HEK293 (cell line): ENCODE results near the gene RAMP1.

ENCODE experiments used
- CTCF ChIA-PET: fragments of 350-600 bp; formaldehyde crosslinking; extraction: SDS; loops from one replicate; lab custom pipeline; 2021; ENCODE audit warnings: antibody characterized with exemption; lab: Yijun Ruan, JAX
- POLR2A ChIA-PET: fragments of 300-600 bp; formaldehyde crosslinking; extraction: SDS; loops from one replicate; lab custom pipeline; 2020; ENCODE audit warnings: antibody characterized with exemption, inconsistent platforms; lab: Yijun Ruan, JAX
- H3K27ac ChIP-seq: fragments of 200-500 bp; sonication (Bioruptor generic); 2 replicates; pipeline ENCODE4 v1.5.1; 2014; ENCODE audit warnings: low read depth, low read length, control low read depth, inconsistent platforms; ENCODE audit errors: extremely low read depth
- H3K36me3 ChIP-seq, 2 experiments: fragments of 200-500 bp in 1 of 2; sonication (Bioruptor generic) in 1 of 2; 1 replicate in 1 of 2; 2 replicates in 1 of 2; pipeline ENCODE4 v1.5.1; 2014 to 2017; ENCODE audit warnings: inconsistent platforms in 2 of 2, low read length in 2 of 2; ENCODE audit not compliant: control insufficient read depth in 2 of 2, insufficient read depth in 1 of 2
- H3K4me1 ChIP-seq: fragments of 200-500 bp; sonication (Bioruptor generic); 2 replicates; pipeline ENCODE4 v1.5.1; 2014; ENCODE audit warnings: mild to moderate bottlenecking, low read length, inconsistent platforms; ENCODE audit not compliant: control insufficient read depth, insufficient read depth
- H3K4me3 ChIP-seq: 2 replicates; pipeline ENCODE4 v1.5.1; 2011; ENCODE audit warnings: low read depth, mild to moderate bottlenecking, control low read depth, low read length, moderate library complexity
- H3K9me3 ChIP-seq: fragments of 200-500 bp; sonication (Bioruptor generic); 2 replicates; pipeline ENCODE4 v1.5.1; 2014; ENCODE audit warnings: low read depth, low read length, inconsistent platforms; ENCODE audit not compliant: control insufficient read depth, insufficient read depth
- BCL11B ChIP-seq: fragments of 450-650 bp; formaldehyde crosslinking; IDR thresholded peaks from 2 replicates; pipeline ENCODE4 v1.5.1; 2016; ENCODE audit warnings: low read depth, missing biosample characterization, missing genetic modification characterization
- GLI4 ChIP-seq: fragments of 450-650 bp; formaldehyde crosslinking; IDR thresholded peaks from 2 replicates; pipeline ENCODE4 v1.5.1; 2016; ENCODE audit warnings: missing biosample characterization, missing genetic modification characterization
- HOXD13 ChIP-seq: sonication (generic); formaldehyde crosslinking; IDR thresholded peaks from 2 replicates; pipeline ENCODE4 v1.8.0; 2022; ENCODE audit warnings: missing genetic modification reagents, borderline replicate concordance
- KLF7 ChIP-seq: fragments of 450-650 bp; formaldehyde crosslinking; IDR thresholded peaks from 2 replicates; pipeline ENCODE4 v1.5.1; 2016; ENCODE audit warnings: missing biosample characterization, missing genetic modification characterization, borderline replicate concordance
- MEIS1 ChIP-seq: sonication (generic); formaldehyde crosslinking; IDR thresholded peaks from 2 replicates; pipeline ENCODE4 v1.8.1; 2022; ENCODE audit warnings: missing genetic modification reagents, mild to moderate bottlenecking, borderline replicate concordance
- TCF7L2 ChIP-seq: IDR thresholded peaks from 2 replicates; pipeline ENCODE4 v1.6.1; 2011; ENCODE audit warnings: low read depth, mild to moderate bottlenecking, inconsistent platforms, low read length, moderate library complexity, borderline replicate concordance
- TRIM28 ChIP-seq: IDR thresholded peaks from 2 replicates; pipeline ENCODE4 v1.6.1; 2011; ENCODE audit warnings: low read length, control low read depth, borderline replicate concordance
- WT1 ChIP-seq: fragments of 450-650 bp; formaldehyde crosslinking; IDR thresholded peaks from 2 replicates; pipeline ENCODE4 v1.5.1; 2016; ENCODE audit warnings: missing biosample characterization, missing genetic modification characterization
- ZBTB20 ChIP-seq: fragments of 450-650 bp; formaldehyde crosslinking; IDR thresholded peaks from 2 replicates; pipeline ENCODE4 v1.5.1; 2016; ENCODE audit warnings: missing biosample characterization, missing genetic modification characterization
- ZBTB7A ChIP-seq: fragments of 450-650 bp; formaldehyde crosslinking; IDR thresholded peaks from 2 replicates; pipeline ENCODE4 v1.5.1; 2016; ENCODE audit warnings: low read depth, missing biosample characterization, missing genetic modification characterization
- ZFHX2 ChIP-seq: fragments of 450-650 bp; formaldehyde crosslinking; conservative IDR thresholded peaks from 2 replicates; pipeline ENCODE4 v1.5.1; 2016; ENCODE audit warnings: missing biosample characterization, missing genetic modification characterization
- ZIC2 ChIP-seq: fragments of 450-650 bp; formaldehyde crosslinking; IDR thresholded peaks from 2 replicates; pipeline ENCODE4 v1.5.1; 2016; ENCODE audit warnings: missing biosample characterization, missing genetic modification characterization
- ZNF138 ChIP-seq: fragments of 450-650 bp; formaldehyde crosslinking; IDR thresholded peaks from 2 replicates; pipeline ENCODE4 v1.5.1; 2016; ENCODE audit warnings: missing biosample characterization, missing genetic modification characterization, borderline replicate concordance
- ZNF174 ChIP-seq: fragments of 450-650 bp; formaldehyde crosslinking; IDR thresholded peaks from 2 replicates; pipeline ENCODE4 v1.5.0; 2017; ENCODE audit warnings: missing biosample characterization, mild to moderate bottlenecking, missing genetic modification characterization
- ZNF274 ChIP-seq, 2 experiments: fragments of 200-500 bp in 1 of 2; fragments of 450-650 bp in 1 of 2; sonication (Bioruptor generic) in 1 of 2; formaldehyde crosslinking in 1 of 2; IDR thresholded peaks; 2 replicates each; pipeline versions ENCODE4 v1.5.1 to v1.6.1; 2014 to 2016; ENCODE audit warnings: borderline replicate concordance in 1 of 2, inconsistent platforms in 1 of 2, low read length in 1 of 2, missing biosample characterization in 1 of 2, missing genetic modification characterization in 1 of 2
- ZNF354C ChIP-seq: fragments of 450-650 bp; formaldehyde crosslinking; IDR thresholded peaks from 2 replicates; pipeline ENCODE4 v1.5.1; 2016; ENCODE audit warnings: missing biosample characterization, missing genetic modification characterization, low read depth, borderline replicate concordance
- ZNF391 ChIP-seq: fragments of 450-650 bp; formaldehyde crosslinking; IDR thresholded peaks from 2 replicates; pipeline ENCODE4 v1.5.1; 2016; ENCODE audit warnings: low read depth, missing biosample characterization, missing genetic modification characterization, borderline replicate concordance
- ZNF416 ChIP-seq: fragments of 450-650 bp; formaldehyde crosslinking; IDR thresholded peaks from 2 replicates; pipeline ENCODE4 v1.5.1; 2016; ENCODE audit warnings: missing biosample characterization, missing genetic modification characterization
- ZNF426 ChIP-seq: fragments of 450-650 bp; formaldehyde crosslinking; IDR thresholded peaks from 2 replicates; pipeline ENCODE4 v1.5.1; 2017; ENCODE audit warnings: missing biosample characterization, missing genetic modification characterization, mild to moderate bottlenecking, inconsistent platforms, moderate library complexity
- ZNF529 ChIP-seq: fragments of 450-650 bp; formaldehyde crosslinking; IDR thresholded peaks from 2 replicates; pipeline ENCODE4 v1.5.1; 2017; ENCODE audit warnings: missing genetic modification characterization, missing biosample characterization; ENCODE audit not compliant: insufficient replicate concordance
- ZNF560 ChIP-seq: fragments of 450-650 bp; formaldehyde crosslinking; IDR thresholded peaks from 2 replicates; pipeline ENCODE4 v1.5.1; 2017; ENCODE audit warnings: missing biosample characterization, missing genetic modification characterization, borderline replicate concordance
- ZNF654 ChIP-seq: fragments of 450-650 bp; formaldehyde crosslinking; IDR thresholded peaks from 2 replicates; pipeline ENCODE4 v1.5.1; 2016; ENCODE audit warnings: low read depth, missing biosample characterization, missing genetic modification characterization
- ZNF768 ChIP-seq: fragments of 450-650 bp; formaldehyde crosslinking; IDR thresholded peaks from 2 replicates; pipeline ENCODE4 v1.5.1; 2018; ENCODE audit warnings: missing biosample characterization, mild to moderate bottlenecking, missing genetic modification characterization
- ZSCAN23 ChIP-seq: fragments of 450-650 bp; formaldehyde crosslinking; IDR thresholded peaks from 2 replicates; pipeline ENCODE4 v1.5.1; 2016; ENCODE audit warnings: missing biosample characterization, missing genetic modification characterization
- ZSCAN30 ChIP-seq: fragments of 450-650 bp; IDR thresholded peaks from 2 replicates; pipeline ENCODE4 v1.5.1; 2018; ENCODE audit warnings: missing biosample characterization, mild to moderate bottlenecking, missing genetic modification characterization, moderate library complexity
- TF ChIP-seq, protein P1 (sequence below): fragments of 450-650 bp; IDR thresholded peaks from 2 replicates; pipeline ENCODE4 v1.5.1; 2018; ENCODE audit warnings: missing biosample characterization, missing genetic modification characterization
- TF ChIP-seq, protein P2 (sequence below): fragments of 450-650 bp; IDR thresholded peaks from 2 replicates; pipeline ENCODE4 v1.5.1; 2018; ENCODE audit warnings: missing biosample characterization, mild to moderate bottlenecking, missing genetic modification characterization
- TF ChIP-seq, protein P3 (sequence below): fragments of 450-650 bp; formaldehyde crosslinking; IDR thresholded peaks from 2 replicates; pipeline ENCODE4 v1.5.1; 2016; ENCODE audit warnings: missing biosample characterization, missing genetic modification characterization
- TF ChIP-seq, protein P4 (sequence below): fragments of 450-650 bp; formaldehyde crosslinking; IDR thresholded peaks from 2 replicates; pipeline ENCODE4 v1.5.1; 2017; ENCODE audit warnings: missing biosample characterization, missing genetic modification characterization

Gene RAMP1

DNA sequence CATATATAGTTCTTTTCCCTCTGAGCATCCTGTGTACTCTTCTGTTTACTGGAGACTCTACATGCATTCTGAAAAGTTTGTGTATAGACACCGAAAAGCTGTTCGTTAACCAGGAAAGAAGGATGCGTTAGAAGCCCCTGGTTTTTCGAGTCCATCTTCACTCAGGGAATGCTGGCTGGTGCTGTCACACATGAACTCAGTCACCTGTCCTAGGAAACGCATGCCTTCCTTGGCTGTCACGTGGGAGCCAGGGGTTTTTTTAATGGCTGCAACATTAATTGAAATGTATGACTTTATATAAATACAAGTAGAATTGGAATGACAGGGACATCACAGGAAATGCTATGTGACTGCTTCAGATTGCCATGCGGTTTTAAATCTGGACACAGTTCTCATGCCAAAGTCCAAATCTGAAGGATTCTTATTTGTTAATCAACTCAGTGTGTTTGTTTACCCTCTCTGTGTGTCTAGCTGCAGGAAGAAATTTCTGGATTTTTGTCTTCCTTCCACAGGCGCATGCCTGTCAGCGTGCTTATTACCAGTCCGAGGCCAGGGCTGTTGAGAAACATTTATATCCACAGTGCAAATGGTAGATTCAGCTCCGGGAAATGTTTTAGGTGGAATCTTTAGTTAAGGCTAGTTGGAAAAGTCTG, 2.6 kb downstream of the RAMP1 start:
- no peak overlapping the region for H3K27ac ChIP-seq
- ChIA-PET CTCF (interaction anchor here (0.5 kb wide), 1 partner anchor 392 kb away, joined by 4 read pairs; no protein-coding TSS in a partner anchor), POLR2A (no interaction called here)
- H3K9me3 ChIP-seq: no peaks in the 10 kb centered on the region
- H3K4me1 ChIP-seq: peaks cover 4% of the 10 kb centered on the region
- H3K4me3 ChIP-seq: no peak overlapping the region
- H3K36me3 ChIP-seq: no peaks in the 10 kb centered on the region
- TF ChIP-seq ZNF416 (tag by site-specific recombination) (no peak), WT1 (no peak), ZNF654 (tag by site-specific recombination) (no peak), ZFHX2 (tag by site-specific recombination) (no peak), ZNF768 (no peak), ZNF138 (no peak), ZSCAN23 (tag by site-specific recombination) (no peak), ZIC2 (tag by site-specific recombination) (no peak), ZBTB20 (tag by site-specific recombination) (no peak), HOXD13 (CRISPR knock-in tag) (no peak), ZNF529 (no peak), MEIS1 (CRISPR knock-in tag) (no peak), GLI4 (tag by site-specific recombination) (no peak), ZNF560 (tag by site-specific recombination) (no peak)
- TF ChIP-seq, protein P1, sequence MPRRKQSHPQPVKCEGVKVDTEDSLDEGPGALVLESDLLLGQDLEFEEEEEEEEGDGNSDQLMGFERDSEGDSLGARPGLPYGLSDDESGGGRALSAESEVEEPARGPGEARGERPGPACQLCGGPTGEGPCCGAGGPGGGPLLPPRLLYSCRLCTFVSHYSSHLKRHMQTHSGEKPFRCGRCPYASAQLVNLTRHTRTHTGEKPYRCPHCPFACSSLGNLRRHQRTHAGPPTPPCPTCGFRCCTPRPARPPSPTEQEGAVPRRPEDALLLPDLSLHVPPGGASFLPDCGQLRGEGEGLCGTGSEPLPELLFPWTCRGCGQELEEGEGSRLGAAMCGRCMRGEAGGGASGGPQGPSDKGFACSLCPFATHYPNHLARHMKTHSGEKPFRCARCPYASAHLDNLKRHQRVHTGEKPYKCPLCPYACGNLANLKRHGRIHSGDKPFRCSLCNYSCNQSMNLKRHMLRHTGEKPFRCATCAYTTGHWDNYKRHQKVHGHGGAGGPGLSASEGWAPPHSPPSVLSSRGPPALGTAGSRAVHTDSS (tag by site-specific recombination): no peak
- TF ChIP-seq, protein P2, sequence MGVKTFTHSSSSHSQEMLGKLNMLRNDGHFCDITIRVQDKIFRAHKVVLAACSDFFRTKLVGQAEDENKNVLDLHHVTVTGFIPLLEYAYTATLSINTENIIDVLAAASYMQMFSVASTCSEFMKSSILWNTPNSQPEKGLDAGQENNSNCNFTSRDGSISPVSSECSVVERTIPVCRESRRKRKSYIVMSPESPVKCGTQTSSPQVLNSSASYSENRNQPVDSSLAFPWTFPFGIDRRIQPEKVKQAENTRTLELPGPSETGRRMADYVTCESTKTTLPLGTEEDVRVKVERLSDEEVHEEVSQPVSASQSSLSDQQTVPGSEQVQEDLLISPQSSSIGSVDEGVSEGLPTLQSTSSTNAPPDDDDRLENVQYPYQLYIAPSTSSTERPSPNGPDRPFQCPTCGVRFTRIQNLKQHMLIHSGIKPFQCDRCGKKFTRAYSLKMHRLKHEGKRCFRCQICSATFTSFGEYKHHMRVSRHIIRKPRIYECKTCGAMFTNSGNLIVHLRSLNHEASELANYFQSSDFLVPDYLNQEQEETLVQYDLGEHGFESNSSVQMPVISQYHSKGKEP: no peak

DNA sequence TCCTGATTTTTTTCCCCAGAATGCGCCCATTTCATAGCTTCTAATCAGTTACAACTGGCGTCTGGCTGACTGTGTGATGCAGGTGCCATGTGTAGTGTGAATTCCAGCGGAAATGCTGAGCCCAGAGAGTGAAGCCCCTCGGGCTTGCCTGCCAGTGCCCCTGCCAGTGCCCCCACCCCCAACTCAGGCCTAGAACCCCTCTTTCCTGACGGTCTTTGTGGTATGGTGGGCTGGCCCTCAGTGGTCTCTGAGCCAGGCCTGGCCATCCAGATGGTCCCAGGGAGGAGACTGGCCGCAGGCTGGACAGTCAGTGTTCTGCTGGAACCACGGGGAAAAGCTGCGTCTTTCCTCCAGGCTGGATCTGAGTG, 3.1 kb downstream of the RAMP1 start:
- POLR2A ChIA-PET: no interaction called here
- H3K4me1 ChIP-seq: peaks cover 4% of the 10 kb centered on the region
- H3K4me3 ChIP-seq: no peak overlapping the region
- no peak overlapping the region for H3K27ac ChIP-seq
- no peaks in the 10 kb centered on the region for H3K36me3 ChIP-seq
- no peaks in the 10 kb centered on the region for H3K9me3 ChIP-seq
- CTCF ChIA-PET: interaction anchor here (0.5 kb wide), 1 partner anchor 391 kb away, joined by 4 read pairs; no protein-coding TSS in a partner anchor
- TF ChIP-seq, protein P3, sequence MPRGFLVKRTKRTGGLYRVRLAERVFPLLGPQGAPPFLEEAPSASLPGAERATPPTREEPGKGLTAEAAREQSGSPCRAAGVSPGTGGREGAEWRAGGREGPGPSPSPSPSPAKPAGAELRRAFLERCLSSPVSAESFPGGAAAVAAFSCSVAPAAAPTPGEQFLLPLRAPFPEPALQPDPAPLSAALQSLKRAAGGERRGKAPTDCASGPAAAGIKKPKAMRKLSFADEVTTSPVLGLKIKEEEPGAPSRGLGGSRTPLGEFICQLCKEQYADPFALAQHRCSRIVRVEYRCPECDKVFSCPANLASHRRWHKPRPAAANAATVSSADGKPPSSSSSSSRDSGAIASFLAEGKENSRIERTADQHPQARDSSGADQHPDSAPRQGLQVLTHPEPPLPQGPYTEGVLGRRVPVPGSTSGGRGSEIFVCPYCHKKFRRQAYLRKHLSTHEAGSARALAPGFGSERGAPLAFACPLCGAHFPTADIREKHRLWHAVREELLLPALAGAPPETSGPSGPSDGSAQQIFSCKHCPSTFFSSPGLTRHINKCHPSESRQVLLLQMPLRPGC: no peak
- TF ChIP-seq ZNF174 (no peak), ZNF354C (tag by site-specific recombination) (no peak), ZNF274 (IDR thresholded peaks at IDR 0.05; ENCODE audit: low read length) (no peak), ZNF274 (tag by site-specific recombination; IDR thresholded peaks at IDR 0.05; ENCODE audit: borderline replicate concordance) (no peak), KLF7 (tag by site-specific recombination) (no peak), ZNF391 (tag by site-specific recombination) (no peak), TRIM28 (no peak), BCL11B (tag by site-specific recombination) (no peak), ZSCAN30 (tag by site-specific recombination) (no peak), ZBTB7A (tag by site-specific recombination) (no peak), ZNF426 (no peak), TCF7L2 (no peak)
- TF ChIP-seq, protein P4, sequence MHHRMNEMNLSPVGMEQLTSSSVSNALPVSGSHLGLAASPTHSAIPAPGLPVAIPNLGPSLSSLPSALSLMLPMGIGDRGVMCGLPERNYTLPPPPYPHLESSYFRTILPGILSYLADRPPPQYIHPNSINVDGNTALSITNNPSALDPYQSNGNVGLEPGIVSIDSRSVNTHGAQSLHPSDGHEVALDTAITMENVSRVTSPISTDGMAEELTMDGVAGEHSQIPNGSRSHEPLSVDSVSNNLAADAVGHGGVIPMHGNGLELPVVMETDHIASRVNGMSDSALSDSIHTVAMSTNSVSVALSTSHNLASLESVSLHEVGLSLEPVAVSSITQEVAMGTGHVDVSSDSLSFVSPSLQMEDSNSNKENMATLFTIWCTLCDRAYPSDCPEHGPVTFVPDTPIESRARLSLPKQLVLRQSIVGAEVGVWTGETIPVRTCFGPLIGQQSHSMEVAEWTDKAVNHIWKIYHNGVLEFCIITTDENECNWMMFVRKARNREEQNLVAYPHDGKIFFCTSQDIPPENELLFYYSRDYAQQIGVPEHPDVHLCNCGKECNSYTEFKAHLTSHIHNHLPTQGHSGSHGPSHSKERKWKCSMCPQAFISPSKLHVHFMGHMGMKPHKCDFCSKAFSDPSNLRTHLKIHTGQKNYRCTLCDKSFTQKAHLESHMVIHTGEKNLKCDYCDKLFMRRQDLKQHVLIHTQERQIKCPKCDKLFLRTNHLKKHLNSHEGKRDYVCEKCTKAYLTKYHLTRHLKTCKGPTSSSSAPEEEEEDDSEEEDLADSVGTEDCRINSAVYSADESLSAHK (tag by site-specific recombination): no peak
